CD4-positive, alpha-beta T cell treated with Interleukin-21 for 1 hour (primary cell): Measurements from ENCODE around the gene INPP5K.

Source experiments
- DNase-seq: peaks from one replicate; pipeline ENCODE4 v3.0.0-alpha.2; 2020

The INPP5K gene

GRCh38 chr17:1504866-1505265 lies 11.5 kb downstream of the INPP5K start:
- DNase-seq, result no peak

GRCh38 chr17:1503699-1504098 lies 12.7 kb downstream of the INPP5K start:
- DNase-seq, result no peak

GRCh38 chr17:1498869-1499268 lies 17.5 kb downstream of the INPP5K start:
- DNase-seq, result no peak

GRCh38 chr17:1498233-1498632 lies 18.2 kb downstream of the INPP5K start:
- DNase-seq, result no peak

GRCh38 chr17:1497831-1498230 lies 18.6 kb downstream of the INPP5K start:
- no peak for DNase-seq

GRCh38 chr17:1496869-1497268 lies 19.5 kb downstream of the INPP5K start:
- no peak for DNase-seq

GRCh38 chr17:1495265-1495989 lies 21.0 kb downstream of the INPP5K start:
- DNase-seq, result no peak

- DNase-seq, result no peak
Observed at GRCh38 chr17:1494736-1495253, 21.6 kb downstream of the INPP5K start.

GRCh38 chr17:1494203-1494602 lies 22.2 kb downstream of the INPP5K start:
- no peak for DNase-seq

- no peak for DNase-seq
Observed at GRCh38 chr17:1493291-1493980, 23.0 kb downstream of the INPP5K start.

- no peak for DNase-seq
Observed at GRCh38 chr17:1492249-1493206, 23.9 kb downstream of the INPP5K start, which contains the start of gene MYO1C. Gene MYO1C (minus strand): TSS chr17:1492686. CDS start chr17:1492487, 199 bp downstream.

- DNase-seq, result peak; percentile 46
Observed at GRCh38 chr17:1491443-1492248, 24.8 kb downstream of the INPP5K start.

GRCh38 chr17:1490643-1491442 lies 25.6 kb downstream of the INPP5K start:
- DNase-seq, result peak; percentile 65

- no peak for DNase-seq
Observed at GRCh38 chr17:1488826-1489270, 27.6 kb downstream of the INPP5K start.

GRCh38 chr17:1487939-1488825 lies 28.2 kb downstream of the INPP5K start:
- peak; percentile 74 for DNase-seq

- DNase-seq, result peak; percentile 78
Observed at GRCh38 chr17:1486802-1487695, 29.4 kb downstream of the INPP5K start.

- peak; percentile 66 for DNase-seq
Observed at GRCh38 chr17:1485423-1486376, 30.7 kb downstream of the INPP5K start.
